Osteocyte (in vitro differentiated cells): ENCODE results near the gene RIC3. TPM values are rescaled to one million over a fixed set of nuclear protein-coding genes. Genes with fewer than 3 reads are reported as not detected.
A peak's percentile ranks its signal among the peaks of the same experiment; 100 is the strongest.

Experiments
- DNase-seq: peaks from one replicate; pipeline ENCODE4 v3.0.0; 2021; ENCODE audit warnings: mixed read lengths; ENCODE audit not compliant: unreplicated experiment; ENCODE audit errors: extremely low spot score
- H3K27ac Mint-ChIP-seq: one replicate; pipeline ENCODE4 v1.8.0; 2021; ENCODE audit warnings: mild to moderate bottlenecking, mixed read lengths; ENCODE audit not compliant: unreplicated experiment
- H3K27me3 Mint-ChIP-seq: one replicate; pipeline ENCODE4 v1.8.0; 2021; ENCODE audit warnings: mixed read lengths; ENCODE audit not compliant: unreplicated experiment
- H3K36me3 Mint-ChIP-seq: one replicate; pipeline ENCODE4 v1.8.0; 2021; ENCODE audit warnings: mixed read lengths; ENCODE audit not compliant: unreplicated experiment
- H3K4me1 Mint-ChIP-seq: one replicate; pipeline ENCODE4 v1.8.0; 2021; ENCODE audit warnings: mixed read lengths; ENCODE audit not compliant: unreplicated experiment
- H3K4me3 Mint-ChIP-seq: one replicate; pipeline ENCODE4 v1.8.0; 2021; ENCODE audit warnings: mild to moderate bottlenecking, moderate library complexity, mixed read lengths; ENCODE audit not compliant: unreplicated experiment
- H3K9me3 Mint-ChIP-seq: one replicate; pipeline ENCODE4 v1.8.0; 2021; ENCODE audit warnings: mixed read lengths; ENCODE audit not compliant: unreplicated experiment
- CTCF ChIP-seq: fragments of 200-600 bp; sonication (generic); IDR thresholded peaks from 2 replicates; pipeline ENCODE4 v1.5.0; 2021; ENCODE audit warnings: antibody characterized with exemption, mild to moderate bottlenecking, moderate library complexity
- total RNA-seq: library from RNA; stranded (reverse); gene quantifications from 2 replicates; pipeline ENCODE4 v1.2.1, GENCODE V29; 2021

RIC3 gene
- total RNA-seq, 1 donor from 2014 or later: not detected

- Mint-ChIP-seq H3K4me3 (no peak overlapping the region), H3K9me3 (no peaks in the 10 kb centered on the region), H3K4me1 (peaks cover 4% of the 10 kb centered on the region), H3K27ac (no peak overlapping the region), H3K27me3 (no peaks in the 10 kb centered on the region), H3K36me3 (peaks cover 6% of the 10 kb centered on the region)
- DNase-seq: peak; percentile 42
- no peak for TF ChIP-seq CTCF
Measured at GRCh38 chr11:8096575-8096974, 72.2 kb downstream of the RIC3 start.

- peak; percentile 71 for DNase-seq
- no peaks in the 10 kb centered on the region for H3K9me3 Mint-ChIP-seq
- no peak overlapping the region for H3K4me3 Mint-ChIP-seq
- H3K36me3 Mint-ChIP-seq: peaks cover 4% of the 10 kb centered on the region
- peaks cover 4% of the 10 kb centered on the region for H3K4me1 Mint-ChIP-seq
- no peaks in the 10 kb centered on the region for H3K27me3 Mint-ChIP-seq
- TF ChIP-seq CTCF: no peak
- no peak overlapping the region for H3K27ac Mint-ChIP-seq
Measured at GRCh38 chr11:8095806-8096522, 72.9 kb downstream of the RIC3 start.

GRCh38 chr11:8095371-8095770, 73.5 kb downstream of the RIC3 start:
- H3K27ac Mint-ChIP-seq: no peak overlapping the region
- TF ChIP-seq CTCF: no peak
- H3K27me3 Mint-ChIP-seq: no peaks in the 10 kb centered on the region
- peaks cover 4% of the 10 kb centered on the region for H3K4me1 Mint-ChIP-seq
- no peaks in the 10 kb centered on the region for H3K9me3 Mint-ChIP-seq
- DNase-seq: no peak
- no peak overlapping the region for H3K4me3 Mint-ChIP-seq
- peaks cover 4% of the 10 kb centered on the region for H3K36me3 Mint-ChIP-seq

- peaks cover 4% of the 10 kb centered on the region for H3K4me1 Mint-ChIP-seq
- no peaks in the 10 kb centered on the region for H3K27me3 Mint-ChIP-seq
- peaks cover 4% of the 10 kb centered on the region for H3K36me3 Mint-ChIP-seq
- no peaks in the 10 kb centered on the region for H3K9me3 Mint-ChIP-seq
- no peak overlapping the region for H3K4me3 Mint-ChIP-seq
- DNase-seq: no peak
- no peak for TF ChIP-seq CTCF
- H3K27ac Mint-ChIP-seq: no peak overlapping the region
Measured at GRCh38 chr11:8094656-8095055, 74.2 kb downstream of the RIC3 start.

GRCh38 chr11:8093931-8094575, 74.8 kb downstream of the RIC3 start:
- Mint-ChIP-seq H3K4me3 (no peak overlapping the region), H3K9me3 (no peaks in the 10 kb centered on the region), H3K27ac (no peak overlapping the region), H3K27me3 (no peaks in the 10 kb centered on the region), H3K4me1 (peaks cover 4% of the 10 kb centered on the region), H3K36me3 (peaks cover 4% of the 10 kb centered on the region)
- TF ChIP-seq CTCF: no peak
- no peak for DNase-seq
